ENCODE data around the gene PSG5.
"Not testable (repeated sequence)": the region's sequence is repeated elsewhere in the genome, so short reads cannot be mapped to it uniquely, and the experiment has no call there.

Gene PSG5

GRCh38 chr19:43186311-43186935 lies at the start of gene PSG5:
TSS of gene PSG5 (minus strand) at chr19:43186536. CDS start at chr19:43186405, 131 bp downstream.
- DNase-seq: not testable (repeated sequence)

GRCh38 chr19:43235686-43236085 lies 49.4 kb upstream of the PSG5 start:
- DNase-seq: not testable (repeated sequence)

GRCh38 chr19:43229315-43229714 lies 43.0 kb upstream of the PSG5 start:
- DNase-seq: no peak

- DNase-seq: not testable (repeated sequence)
Measured at GRCh38 chr19:43228730-43229129, 42.4 kb upstream of the PSG5 start.

- DNase-seq: not testable (repeated sequence)
Measured at GRCh38 chr19:43226986-43227385, 40.6 kb upstream of the PSG5 start.

- DNase-seq: no peak
Measured at GRCh38 chr19:43224855-43225253, 38.5 kb upstream of the PSG5 start.

GRCh38 chr19:43224201-43224854 lies 38.0 kb upstream of the PSG5 start:
- DNase-seq: not testable (repeated sequence)

- DNase-seq: not testable (repeated sequence)
Measured at GRCh38 chr19:43221891-43222290, 35.6 kb upstream of the PSG5 start.

GRCh38 chr19:43219136-43219535 lies 32.8 kb upstream of the PSG5 start:
- not testable (repeated sequence) for DNase-seq

- not testable (repeated sequence) for DNase-seq
Measured at GRCh38 chr19:43215881-43216280, 29.5 kb upstream of the PSG5 start.

GRCh38 chr19:43207991-43208390 lies 21.7 kb upstream of the PSG5 start:
- DNase-seq: no peak

- DNase-seq: not testable (repeated sequence)
Measured at GRCh38 chr19:43207174-43207573, 20.8 kb upstream of the PSG5 start.

- DNase-seq: not testable (repeated sequence)
Measured at GRCh38 chr19:43205471-43206105, 19.3 kb upstream of the PSG5 start, which contains the start of gene PSG4. TSS of gene PSG4 (minus strand) at chr19:43205638. CDS start at chr19:43205536, 102 bp downstream.

GRCh38 chr19:43203611-43204010 lies 17.3 kb upstream of the PSG5 start:
- not testable (repeated sequence) for DNase-seq

GRCh38 chr19:43201891-43202290 lies 15.6 kb upstream of the PSG5 start:
- DNase-seq: not testable (repeated sequence)

GRCh38 chr19:43201337-43201801 lies 15.0 kb upstream of the PSG5 start:
- not testable (repeated sequence) for DNase-seq

GRCh38 chr19:43198686-43199419 lies 12.5 kb upstream of the PSG5 start:
- DNase-seq: not testable (repeated sequence)

- DNase-seq: not testable (repeated sequence)
Measured at GRCh38 chr19:43197666-43198397, 11.5 kb upstream of the PSG5 start.

GRCh38 chr19:43194397-43194796 lies 8.1 kb upstream of the PSG5 start:
- not testable (repeated sequence) for DNase-seq

GRCh38 chr19:43192381-43193155 lies 6.2 kb upstream of the PSG5 start:
- DNase-seq: not testable (repeated sequence)

- DNase-seq: not testable (repeated sequence)
Measured at GRCh38 chr19:43188092-43188491, 1.8 kb upstream of the PSG5 start.

Measured in NCI-H2081 treated with DMSO at 0.1 percent for 48 hours (cell line).